ENCODE data around the gene SELENOW.

DNA sequence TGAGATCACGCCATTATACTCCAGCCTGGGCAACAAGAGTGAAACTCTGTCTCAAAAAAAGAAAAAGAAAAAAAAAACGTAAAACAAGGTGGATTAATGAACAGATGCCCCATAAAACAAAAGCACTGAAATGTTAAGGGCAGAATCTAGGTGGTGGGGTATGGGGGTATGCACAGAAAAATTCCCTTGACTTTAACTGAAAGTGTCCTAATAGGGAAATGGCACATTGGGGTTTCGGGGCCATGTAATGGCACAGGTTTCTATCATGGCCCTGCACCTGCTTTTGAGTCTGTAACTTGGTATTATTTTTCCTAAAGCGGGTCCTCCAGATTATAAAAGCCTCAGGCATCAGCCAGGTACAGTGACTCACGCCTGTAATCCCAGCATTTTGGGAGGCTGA, 16.9 kb upstream of the SELENOW start:
- TF ChIP-seq EZH2 (IDR thresholded peaks at IDR 0.05; ENCODE audit: insufficient read depth, poor library complexity, severe bottlenecking) (no peak), EZH2phosphoT487 (IDR thresholded peaks at IDR 0.05; ENCODE audit: insufficient read depth, low read depth) (no peak)
